SK-N-SH treated with all-trans-retinoic acid at 6 μM for 48 hours (cell line): ENCODE results near the gene PAOX.

Experiments
- ATAC-seq: fragments of 200-7000 bp; cut with Tn5 transposase; 3 replicates; pipeline ENCODE4 v1.9.1; 2020; ENCODE audit warnings: mild to moderate bottlenecking, moderate library complexity
- ARNTL ChIP-seq: fragments of 450-650 bp; formaldehyde crosslinking; IDR thresholded peaks from 2 replicates; pipeline ENCODE4 v1.5.0; 2020; ENCODE audit warnings: low read depth, mild to moderate bottlenecking, moderate library complexity, borderline replicate concordance
- BACH2 ChIP-seq: fragments of 250-450 bp; sonication (Bioruptor Pico); IDR thresholded peaks from 2 replicates; pipeline ENCODE4 v1.9.0; 2021; ENCODE audit warnings: mild to moderate bottlenecking, borderline replicate concordance
- CSDC2 ChIP-seq: fragments of 250-450 bp; sonication (Bioruptor Pico); IDR thresholded peaks from 2 replicates; pipeline ENCODE4 v1.5.0; 2020; ENCODE audit warnings: mild to moderate bottlenecking, moderate library complexity
- CSRNP3 ChIP-seq: fragments of 250-450 bp; sonication (Bioruptor Pico); IDR thresholded peaks from 2 replicates; pipeline ENCODE4 v1.5.1; 2021; ENCODE audit warnings: mild to moderate bottlenecking, moderate library complexity
- ESRRG ChIP-seq: fragments of 250-450 bp; sonication (Bioruptor Pico); IDR thresholded peaks from 2 replicates; pipeline ENCODE4 v1.6.1; 2021; ENCODE audit warnings: mild to moderate bottlenecking
- GLIS3 ChIP-seq: fragments of 250-450 bp; sonication (Bioruptor Pico); IDR thresholded peaks from 2 replicates; pipeline ENCODE4 v1.5.0; 2020; ENCODE audit warnings: mild to moderate bottlenecking, moderate library complexity
- ISL1 ChIP-seq: fragments of 250-450 bp; sonication (Bioruptor Pico); IDR thresholded peaks from 2 replicates; pipeline ENCODE4 v2.1.2; 2022; ENCODE audit warnings: mild to moderate bottlenecking, moderate library complexity
- OSR1 ChIP-seq: fragments of 250-450 bp; sonication (Bioruptor Pico); IDR thresholded peaks from 2 replicates; pipeline ENCODE4 v1.8.0; 2022; ENCODE audit warnings: moderate library complexity, mild to moderate bottlenecking, inconsistent platforms
- PATZ1 ChIP-seq: fragments of 250-450 bp; sonication (Bioruptor Pico); IDR thresholded peaks from 2 replicates; pipeline ENCODE4 v1.8.0; 2020; ENCODE audit warnings: mild to moderate bottlenecking, moderate library complexity, borderline replicate concordance
- POU6F1 ChIP-seq: fragments of 250-450 bp; sonication (Bioruptor Pico); IDR thresholded peaks from 2 replicates; pipeline ENCODE4 v1.8.0; 2021; ENCODE audit warnings: low read depth, mild to moderate bottlenecking, moderate library complexity, borderline replicate concordance
- PPARA ChIP-seq: fragments of 250-450 bp; sonication (Bioruptor Pico); IDR thresholded peaks from 2 replicates; pipeline ENCODE4 v1.5.0; 2020; ENCODE audit warnings: mild to moderate bottlenecking, borderline replicate concordance
- RARB ChIP-seq: fragments of 250-450 bp; sonication (Bioruptor Pico); IDR thresholded peaks from 2 replicates; pipeline ENCODE4 v1.8.0; 2021; ENCODE audit warnings: mild to moderate bottlenecking, moderate library complexity
- TCF4 ChIP-seq: fragments of 250-450 bp; sonication (Bioruptor Pico); IDR thresholded peaks from 2 replicates; pipeline ENCODE4 v1.8.0; 2021; ENCODE audit warnings: mild to moderate bottlenecking, moderate library complexity, borderline replicate concordance
- TOX ChIP-seq: fragments of 250-450 bp; sonication (Bioruptor Pico); IDR thresholded peaks from 2 replicates; pipeline ENCODE4 v1.8.0; 2021; ENCODE audit warnings: mild to moderate bottlenecking, moderate library complexity, borderline replicate concordance
- TSHZ2 ChIP-seq: fragments of 250-450 bp; sonication (Bioruptor Pico); IDR thresholded peaks from 2 replicates; pipeline ENCODE4 v1.5.0; 2020; ENCODE audit warnings: mild to moderate bottlenecking, moderate library complexity
- ZFP3 ChIP-seq: fragments of 250-450 bp; sonication (Bioruptor Pico); IDR thresholded peaks from 2 replicates; pipeline ENCODE4 v1.5.0; 2020; ENCODE audit warnings: mild to moderate bottlenecking, moderate library complexity
- ZFP30 ChIP-seq: fragments of 450-650 bp; formaldehyde crosslinking; IDR thresholded peaks from 2 replicates; pipeline ENCODE4 v1.5.0; 2022; ENCODE audit warnings: mild to moderate bottlenecking, moderate library complexity
- ZNF565 ChIP-seq: fragments of 450-650 bp; formaldehyde crosslinking; conservative IDR thresholded peaks from 2 replicates; pipeline ENCODE4 v1.5.0; 2020; ENCODE audit warnings: low read depth, mild to moderate bottlenecking, moderate library complexity
- ZNF70 ChIP-seq: fragments of 450-650 bp; formaldehyde crosslinking; IDR thresholded peaks from 2 replicates; pipeline ENCODE4 v1.5.0; 2020; ENCODE audit warnings: mild to moderate bottlenecking, moderate library complexity
- ZNF8 ChIP-seq: fragments of 450-650 bp; formaldehyde crosslinking; IDR thresholded peaks from 2 replicates; pipeline ENCODE4 v1.5.0; 2020; ENCODE audit warnings: mild to moderate bottlenecking, moderate library complexity

The PAOX gene

GRCh38 chr10:133393401-133394063 is 14.5 kb downstream of the PAOX start (continued):
- no peak for TF ChIP-seq POU6F1 (CRISPR knock-in tag)
- TF ChIP-seq CSDC2 (CRISPR knock-in tag), result no peak

GRCh38 chr10:133394064-133394663 is 15.1 kb downstream of the PAOX start, which contains the start of gene MTG1:
MTG1 (plus strand) TSS chr10:133394157; CDS start chr10:133394221, 64 bp downstream.
- ATAC-seq, result peak; percentile 99
- TF ChIP-seq TSHZ2 (CRISPR knock-in tag) (0 out of 2 replicates have a peak, but pooled peaks have one; percentile 43), ESRRG (CRISPR knock-in tag) (peak; percentile 66; the same call in 1 of the 2 replicates), RARB (no peak), TOX (CRISPR knock-in tag) (no peak), ZNF565 (CRISPR knock-in tag) (no peak)
- TF ChIP-seq, all 23 proteins: peak for 2

GRCh38 chr10:133394801-133395221 is 15.7 kb downstream of the PAOX start:
- TF ChIP-seq TSHZ2 (CRISPR knock-in tag) (no peak), GLIS3 (CRISPR knock-in tag) (no peak), ZFP30 (CRISPR knock-in tag) (no peak), PATZ1 (CRISPR knock-in tag) (no peak), CSRNP3 (CRISPR knock-in tag) (no peak), PPARA (CRISPR knock-in tag) (no peak), ZNF8 (CRISPR knock-in tag) (no peak), ZNF565 (CRISPR knock-in tag) (no peak), BACH2 (no peak), ZNF70 (CRISPR knock-in tag) (no peak), OSR1 (CRISPR knock-in tag) (no peak), RARB (no peak), TCF4 (CRISPR knock-in tag) (no peak), ISL1 (CRISPR knock-in tag) (no peak), CSDC2 (CRISPR knock-in tag) (no peak), ARNTL (CRISPR knock-in tag) (no peak), ZFP3 (CRISPR knock-in tag) (no peak), ESRRG (CRISPR knock-in tag) (no peak)
- peak; percentile 11 for ATAC-seq
